ENCODE data around the gene PCSK5. TPM values are rescaled to one million over a fixed set of nuclear protein-coding genes. Genes with fewer than 3 reads are reported as not detected.

The PCSK5 gene
- total and polyA plus RNA-seq, 12 donors, result 2.2 to 31.8 (median 8.4) TPM

DNA sequence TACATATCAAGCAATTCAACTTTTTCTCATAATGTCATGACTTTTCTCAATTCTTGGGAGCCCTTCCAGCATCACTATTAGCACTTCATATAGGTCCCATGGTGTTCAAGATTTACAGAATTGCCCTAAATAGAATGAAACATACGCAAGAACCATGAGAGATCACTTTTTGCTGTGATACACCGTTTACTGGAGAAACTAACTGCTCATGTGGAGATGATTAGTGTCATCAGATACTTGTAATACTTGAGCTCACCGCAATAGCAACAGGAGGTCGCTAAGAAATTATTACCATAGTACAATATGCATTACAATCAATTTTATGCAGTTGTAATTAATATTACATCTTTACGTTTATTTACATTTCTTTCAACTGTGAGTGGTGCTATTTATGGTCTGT lies 4.8 kb upstream of the PCSK5 start:
- intact Hi-C loops (cut with DNase I), result loop anchor here in 1 of 2 donors (10.0 kb wide), 1 partner anchor 409 kb away; no protein-coding TSS in a partner anchor

DNA sequence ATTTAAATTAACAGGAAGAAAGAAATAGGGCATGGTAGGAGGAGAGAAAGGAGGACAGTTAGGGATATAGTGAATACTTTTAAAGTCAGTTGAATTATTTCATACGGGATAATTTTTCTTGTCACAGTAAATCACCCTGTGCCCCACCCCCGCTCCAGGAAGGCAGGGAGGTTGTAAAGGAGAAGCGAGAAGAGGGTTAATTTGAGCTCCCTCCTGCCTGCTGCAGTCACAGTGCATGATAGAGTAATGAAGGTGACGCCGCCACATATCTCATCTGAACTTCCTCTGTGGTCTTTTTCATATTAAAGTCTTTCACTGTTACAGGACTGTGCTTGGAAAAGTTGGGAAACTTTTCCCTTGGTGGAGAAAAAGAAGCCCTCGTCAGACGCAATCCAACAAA lies 896 bp upstream of the PCSK5 start:
- Histone ChIP-seq H3K27ac (peak overlapping the region; percentile 70 to 92 (median 81)), H3K27me3 (no peaks in the 10 kb centered on the region), H3K4me1 (replicated peaks in 1 of 2) (peaks cover 8 to 17% of the 10 kb centered on the region in 2 donors), H3K9me3 (replicated peaks in 1 of 3) (no peaks in the 10 kb centered on the region), H3K4me3 (peak overlapping the region; percentile 12 to 81 (median 36)), H3K36me3 (replicated peaks in 1 of 2) (no peaks in the 10 kb centered on the region)
- intact Hi-C loops (cut with DNase I), result loop anchor here in 1 of 2 donors (10.0 kb wide), 1 partner anchor 405 kb away; no protein-coding TSS in a partner anchor
- WGBS, 4 donors, result 0% methylated on average over 7 of the region's 7 CpGs
- peak in 4 of 7 donors; percentile 19 to 43 (median 32) for DNase-seq
- no peak for TF ChIP-seq POLR2A (IDR thresholded peaks at IDR 0.05)
- TF ChIP-seq, protein P1, sequence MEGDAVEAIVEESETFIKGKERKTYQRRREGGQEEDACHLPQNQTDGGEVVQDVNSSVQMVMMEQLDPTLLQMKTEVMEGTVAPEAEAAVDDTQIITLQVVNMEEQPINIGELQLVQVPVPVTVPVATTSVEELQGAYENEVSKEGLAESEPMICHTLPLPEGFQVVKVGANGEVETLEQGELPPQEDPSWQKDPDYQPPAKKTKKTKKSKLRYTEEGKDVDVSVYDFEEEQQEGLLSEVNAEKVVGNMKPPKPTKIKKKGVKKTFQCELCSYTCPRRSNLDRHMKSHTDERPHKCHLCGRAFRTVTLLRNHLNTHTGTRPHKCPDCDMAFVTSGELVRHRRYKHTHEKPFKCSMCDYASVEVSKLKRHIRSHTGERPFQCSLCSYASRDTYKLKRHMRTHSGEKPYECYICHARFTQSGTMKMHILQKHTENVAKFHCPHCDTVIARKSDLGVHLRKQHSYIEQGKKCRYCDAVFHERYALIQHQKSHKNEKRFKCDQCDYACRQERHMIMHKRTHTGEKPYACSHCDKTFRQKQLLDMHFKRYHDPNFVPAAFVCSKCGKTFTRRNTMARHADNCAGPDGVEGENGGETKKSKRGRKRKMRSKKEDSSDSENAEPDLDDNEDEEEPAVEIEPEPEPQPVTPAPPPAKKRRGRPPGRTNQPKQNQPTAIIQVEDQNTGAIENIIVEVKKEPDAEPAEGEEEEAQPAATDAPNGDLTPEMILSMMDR (IDR thresholded peaks at IDR 0.05), result no peak

More for the DNA sequence above, 4.8 kb upstream of the PCSK5 start:
- H3K27me3 ChIP-seq, result no peaks in the 10 kb centered on the region
- no peaks in the 10 kb centered on the region for H3K9me3 ChIP-seq (replicated peaks in 1 of 3)
- WGBS, 4 donors, result 73 to 95% (median 85%) methylated on average over 5 of the region's 5 CpGs
- no peaks in the 10 kb centered on the region for H3K36me3 ChIP-seq (replicated peaks in 1 of 2)
- DNase-seq, result no peak
- H3K27ac ChIP-seq, result no peak overlapping the region
- H3K4me3 ChIP-seq, result no peak overlapping the region
- TF ChIP-seq, protein P1 (IDR thresholded peaks at IDR 0.05), result no peak
- no peak for TF ChIP-seq POLR2A (IDR thresholded peaks at IDR 0.05)
- peaks cover 0 to 7% of the 10 kb centered on the region in 2 donors for H3K4me1 ChIP-seq (replicated peaks in 1 of 2)

DNA sequence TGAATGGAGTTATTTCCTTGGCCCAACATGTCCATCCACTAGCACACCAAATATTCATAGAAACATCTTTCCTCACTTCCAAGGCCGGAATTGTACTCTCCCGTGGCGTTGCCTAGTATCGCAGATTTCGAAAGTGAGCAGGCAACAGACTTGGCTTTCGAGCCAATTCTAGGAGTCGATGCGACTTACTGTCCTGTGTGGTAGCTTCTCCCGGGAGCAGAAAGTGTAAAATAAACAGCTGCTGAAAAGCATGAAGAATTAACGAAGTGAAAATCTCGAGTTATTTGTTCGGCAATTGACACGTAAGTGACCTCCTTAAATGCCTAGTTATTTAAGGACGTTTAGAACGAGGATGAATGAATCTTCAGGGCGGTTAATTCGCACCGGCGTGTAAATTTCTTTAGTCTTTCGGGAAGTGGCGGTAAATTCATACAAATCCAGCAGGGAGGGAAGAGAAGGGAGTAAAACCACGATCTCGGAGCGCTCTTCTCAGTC lies 449 bp upstream of the PCSK5 start:
- no peaks in the 10 kb centered on the region for H3K9me3 ChIP-seq (replicated peaks in 1 of 3)
- peaks cover 8 to 17% of the 10 kb centered on the region in 2 donors for H3K4me1 ChIP-seq (replicated peaks in 1 of 2)
- no peaks in the 10 kb centered on the region for H3K36me3 ChIP-seq (replicated peaks in 1 of 2)
- H3K4me3 ChIP-seq, result peak overlapping the region; percentile 12 to 81 (median 36)
- TF ChIP-seq POLR2A (IDR thresholded peaks at IDR 0.05), result no peak
- TF ChIP-seq, protein P1 (IDR thresholded peaks at IDR 0.05), result no peak
- H3K27ac ChIP-seq, result peak overlapping the region; percentile 70 to 92 (median 81)
- intact Hi-C loops (cut with DNase I), result loop anchor here (10.0 kb wide), 2 partner anchors 95 to 405 kb away; no protein-coding TSS in a partner anchor
- DNase-seq, result peak; percentile 46 to 83 (median 74)
- WGBS, 4 donors, result 0% methylated on average over 24 of the region's 24 CpGs
- no peaks in the 10 kb centered on the region for H3K27me3 ChIP-seq

DNA sequence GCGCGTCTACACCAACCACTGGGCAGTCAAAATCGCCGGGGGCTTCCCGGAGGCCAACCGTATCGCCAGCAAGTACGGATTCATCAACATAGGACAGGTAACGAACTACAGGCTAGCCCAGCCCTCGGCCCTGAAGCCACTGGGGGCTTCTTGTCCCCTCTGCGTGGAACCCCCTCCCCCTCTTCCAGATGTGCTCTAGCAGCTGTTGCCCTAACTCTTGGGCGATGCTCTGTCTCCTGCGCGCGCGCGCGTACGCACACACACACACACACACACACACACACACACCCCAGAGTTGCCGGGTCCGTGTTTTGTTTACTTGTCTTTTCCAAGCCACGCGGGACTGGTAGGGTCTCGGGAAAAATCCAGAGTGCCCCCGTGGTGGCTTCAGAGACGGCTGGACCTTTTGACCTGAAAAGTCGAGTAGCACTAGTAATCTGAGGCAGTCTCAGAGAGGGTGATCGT lies 836 bp downstream of the PCSK5 start:
- H3K4me1 ChIP-seq (replicated peaks in 1 of 2), result peaks cover 8 to 25% of the 10 kb centered on the region in 2 donors
- 0 to 2% (median 1%) methylated on average over 18 to 28 of the region's 28 CpGs for WGBS, 4 donors
- H3K36me3 ChIP-seq (replicated peaks in 1 of 2), result no peaks in the 10 kb centered on the region
- DNase-seq, result peak in 6 of 7 donors; percentile 25 to 48 (median 41)
- peak overlapping the region in 3 of 5 donors; percentile 77 to 92 (median 91) for H3K27ac ChIP-seq
- H3K27me3 ChIP-seq, result no peaks in the 10 kb centered on the region
- peak overlapping the region; percentile 12 to 81 (median 54) for H3K4me3 ChIP-seq
- intact Hi-C loops (cut with DNase I), result loop anchor here in 1 of 2 donors (10.0 kb wide), 1 partner anchor 93 kb away; no protein-coding TSS in a partner anchor
- no peaks in the 10 kb centered on the region for H3K9me3 ChIP-seq (replicated peaks in 1 of 3)
- no peak for TF ChIP-seq POLR2A (IDR thresholded peaks at IDR 0.05)
- TF ChIP-seq, protein P1 (IDR thresholded peaks at IDR 0.05), result no peak

Measured in adrenal gland (tissue), 12 donors.